Activated CD8-positive, alpha-beta memory T cell treated with anti-CD3 and anti-CD28 coated beads, Interleukin-2, amount 50 U/mL, for 24 hours (primary cell): ENCODE data around the gene ASB5.
"Not testable (repeated sequence)": the region's sequence is repeated elsewhere in the genome, so short reads cannot be mapped to it uniquely, and the experiment has no call there.

Experiments
- DNase-seq: peaks from one replicate; pipeline ENCODE4 v3.0.0-alpha.2; 2020; ENCODE audit errors: extremely low read depth

ASB5 gene

GRCh38 chr4:176222149-176222548 lies 46.9 kb downstream of the ASB5 start:
- no peak for DNase-seq

GRCh38 chr4:176217510-176217909 lies 51.5 kb downstream of the ASB5 start:
- DNase-seq = no peak

- DNase-seq = not testable (repeated sequence)
Measured at GRCh38 chr4:176212351-176212750, 56.7 kb downstream of the ASB5 start.

GRCh38 chr4:176210579-176211296 lies 58.3 kb downstream of the ASB5 start:
- no peak for DNase-seq

GRCh38 chr4:176210101-176210500 lies 58.9 kb downstream of the ASB5 start:
- DNase-seq = no peak

- no peak for DNase-seq
Measured at GRCh38 chr4:176209535-176209934, 59.5 kb downstream of the ASB5 start.

- no peak for DNase-seq
Measured at GRCh38 chr4:176207839-176208238, 61.2 kb downstream of the ASB5 start.

- DNase-seq = no peak
Measured at GRCh38 chr4:176205299-176205698, 63.7 kb downstream of the ASB5 start.

- no peak for DNase-seq
Measured at GRCh38 chr4:176198316-176198903, 70.6 kb downstream of the ASB5 start.

- DNase-seq = peak; percentile 88
Measured at GRCh38 chr4:176195184-176195978, 73.6 kb downstream of the ASB5 start, which contains the start of gene SPATA4. Gene SPATA4, minus strand, starts transcription at chr4:176195585. Its CDS starts 23 bp downstream, at chr4:176195562.

GRCh38 chr4:176193938-176194337 lies 75.1 kb downstream of the ASB5 start:
- peak; percentile 10 for DNase-seq

GRCh38 chr4:176193126-176193525 lies 75.9 kb downstream of the ASB5 start:
- DNase-seq = no peak

GRCh38 chr4:176191974-176192373 lies 77.0 kb downstream of the ASB5 start:
- DNase-seq = no peak

- no peak for DNase-seq
Measured at GRCh38 chr4:176189891-176190795, 78.9 kb downstream of the ASB5 start.

- DNase-seq = no peak
Measured at GRCh38 chr4:176188654-176189053, 80.4 kb downstream of the ASB5 start.

GRCh38 chr4:176187624-176188023 lies 81.4 kb downstream of the ASB5 start:
- no peak for DNase-seq

- DNase-seq = no peak
Measured at GRCh38 chr4:176186671-176187395, 82.2 kb downstream of the ASB5 start.

- DNase-seq = no peak
Measured at GRCh38 chr4:176186067-176186466, 83.0 kb downstream of the ASB5 start.

- no peak for DNase-seq
Measured at GRCh38 chr4:176185051-176185450, 84.0 kb downstream of the ASB5 start.
